PC-9 (cell line): ENCODE results near the gene CNOT1. TPM values are rescaled to one million over a fixed set of nuclear protein-coding genes. Genes with fewer than 3 reads are reported as not detected.

Experiments
- BruUV-seq: library from RNA; stranded (reverse); fragments of 400-500 nt; replicated peaks from 2 replicates; lab custom pipeline; 2021; lab: Mats Ljungman, UMichigan
- CTCF ChIA-PET: fragments of 300-600 bp; sonication (Branson Sonifier 250); formaldehyde crosslinking; loops from one replicate; lab custom pipeline; 2022; ENCODE audit warnings: antibody characterized with exemption; lab: Charles Lee
- POLR2A ChIA-PET: fragments of 300-600 bp; sonication (Branson Sonifier 250); formaldehyde crosslinking; loops from one replicate; lab custom pipeline; 2022; ENCODE audit warnings: antibody characterized with exemption; ENCODE audit not compliant: unreplicated experiment; lab: Charles Lee
- DNase-seq, 2 experiments: peaks; one replicate each; pipeline versions ENCODE4 v3.0.0 to v3.0.0-alpha.2; 2015 to 2022; ENCODE audit warnings: mixed read lengths in 1 of 2
- H2AFZ ChIP-seq: fragments of 200-600 bp; sonication (generic); 2 replicates; pipeline ENCODE4 v1.8.1; 2017; ENCODE audit warnings: antibody characterized with exemption
- H3F3A ChIP-seq: fragments of 200-600 bp; sonication (generic); 2 replicates; pipeline ENCODE4 v1.8.1; 2017; ENCODE audit warnings: antibody characterized with exemption, mild to moderate bottlenecking, low read depth; ENCODE audit not compliant: insufficient read depth
- H3K27ac ChIP-seq: fragments of 200-600 bp; sonication (generic); 2 replicates; pipeline ENCODE4 v1.6.1; 2016; ENCODE audit warnings: mixed run types
- H3K27me3 ChIP-seq: fragments of 200-600 bp; sonication (generic); 2 replicates; pipeline ENCODE4 v1.6.1; 2016; ENCODE audit warnings: low read depth, mixed run types; ENCODE audit not compliant: insufficient read depth
- H3K36me3 ChIP-seq: fragments of 200-600 bp; sonication (generic); 2 replicates; pipeline ENCODE4 v1.6.1; 2016; ENCODE audit warnings: low read depth, mixed run types
- H3K4me1 ChIP-seq: fragments of 200-600 bp; sonication (generic); replicated peaks from 2 replicates; pipeline ENCODE4 v1.6.1; 2016; ENCODE audit warnings: mixed run types; ENCODE audit not compliant: insufficient read depth
- H3K4me2 ChIP-seq: fragments of 200-600 bp; sonication (generic); 2 replicates; pipeline ENCODE4 v1.6.1; 2017; ENCODE audit warnings: mixed run types
- H3K4me3 ChIP-seq: fragments of 200-600 bp; sonication (generic); 2 replicates; pipeline ENCODE4 v1.6.1; 2016; ENCODE audit warnings: mixed run types
- H3K79me2 ChIP-seq: fragments of 200-600 bp; sonication (generic); 2 replicates; pipeline ENCODE4 v1.6.1; 2017; ENCODE audit warnings: low read depth, mixed run types
- H3K9me2 ChIP-seq: fragments of 200-600 bp; sonication (generic); 2 replicates; pipeline ENCODE4 v1.8.1; 2017; ENCODE audit warnings: mild to moderate bottlenecking; ENCODE audit not compliant: insufficient read depth
- H3K9me3 ChIP-seq: fragments of 200-600 bp; sonication (generic); 2 replicates; pipeline ENCODE4 v1.8.1; 2016; ENCODE audit warnings: low read depth; ENCODE audit not compliant: insufficient read depth
- H4K20me1 ChIP-seq: fragments of 200-600 bp; sonication (generic); 2 replicates; pipeline ENCODE4 v1.8.1; 2017; ENCODE audit not compliant: insufficient read depth
- EZH2 ChIP-seq: fragments of 200-600 bp; sonication (generic); IDR thresholded peaks from 2 replicates; pipeline ENCODE4 v1.8.0; 2017; ENCODE audit warnings: antibody characterized with exemption, low read depth
- intact Hi-C: fragments of 100-400 bp; cut with micrococcal nuclease; formaldehyde crosslinking; loops from one replicate; pipeline ENCODE4 v1.10.0; 2022; ENCODE audit not compliant: unreplicated experiment
- total RNA-seq: library from RNA; stranded (reverse); gene quantifications from 2 replicates; pipeline ENCODE4 v1.2.3, GENCODE V29; 2021
- TF ChIP-seq, protein P1 (sequence below): fragments of 200-600 bp; sonication (generic); conservative IDR thresholded peaks from 2 replicates; pipeline ENCODE4 v1.6.1; 2017; ENCODE audit warnings: mixed run types, antibody characterized with exemption, mild to moderate bottlenecking, moderate library complexity

Gene CNOT1
- total RNA-seq, 1 experiment from 2014 or later, result 233 TPM

DNA sequence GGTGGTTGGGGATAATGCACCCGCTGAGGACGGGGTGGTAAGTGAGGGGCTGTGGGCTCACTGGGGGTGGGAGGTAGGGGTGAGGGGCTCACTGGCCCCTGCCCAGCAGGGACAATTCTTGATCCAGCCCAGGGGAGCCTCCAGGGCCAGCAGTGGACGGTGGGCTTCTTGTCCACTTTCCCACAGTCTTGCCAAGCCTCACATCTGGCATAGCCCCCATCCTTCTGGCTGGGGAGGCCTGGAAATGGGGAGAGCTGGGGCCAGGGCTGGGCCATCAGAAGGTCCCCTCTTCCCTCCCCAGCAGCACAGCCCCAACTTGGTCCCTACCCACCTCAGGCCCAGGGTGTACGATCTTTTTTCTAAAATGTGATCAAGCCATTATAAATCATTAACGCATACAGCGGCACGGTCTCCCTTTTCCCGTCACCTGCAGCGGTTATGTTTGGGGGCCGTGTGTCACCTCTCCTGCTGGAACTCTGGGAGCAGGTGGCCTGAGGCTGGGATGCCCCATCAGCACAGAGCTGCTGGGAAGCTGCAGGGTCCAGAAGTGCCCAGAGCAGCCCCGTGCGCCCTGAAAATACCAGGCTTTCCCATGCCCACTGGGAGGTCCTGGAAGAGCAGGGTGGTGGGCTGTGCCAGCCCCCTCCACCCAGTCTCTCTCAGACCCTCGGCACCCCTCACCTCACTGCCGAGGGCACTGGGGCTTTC lies 121.5 kb downstream of the CNOT1 start:
- no peak for DNase-seq
- H2AFZ ChIP-seq, result no peak overlapping the region
- no peak overlapping the region for H3K4me3 ChIP-seq
- no peaks in the 10 kb centered on the region for H3K36me3 ChIP-seq
- H3K27me3 ChIP-seq, result no peaks in the 10 kb centered on the region
- no peaks in the 10 kb centered on the region for H3K79me2 ChIP-seq
- intact Hi-C loops, result no loop called here
- H3F3A ChIP-seq, result no peaks in the 10 kb centered on the region; the same call in 1 of the 2 replicates
- H3K9me3 ChIP-seq, result no peaks in the 10 kb centered on the region
- 0 out of 2 replicates have a peak, but pooled peaks cover 5% of the 10 kb centered on the region for H4K20me1 ChIP-seq
- CTCF ChIA-PET, result no interaction called here
- no peak overlapping the region for H3K4me2 ChIP-seq
- POLR2A ChIA-PET, result no interaction called here
- no TSS peak for BruUV-seq
- TF ChIP-seq EZH2, result no peak
- TF ChIP-seq, protein P1, sequence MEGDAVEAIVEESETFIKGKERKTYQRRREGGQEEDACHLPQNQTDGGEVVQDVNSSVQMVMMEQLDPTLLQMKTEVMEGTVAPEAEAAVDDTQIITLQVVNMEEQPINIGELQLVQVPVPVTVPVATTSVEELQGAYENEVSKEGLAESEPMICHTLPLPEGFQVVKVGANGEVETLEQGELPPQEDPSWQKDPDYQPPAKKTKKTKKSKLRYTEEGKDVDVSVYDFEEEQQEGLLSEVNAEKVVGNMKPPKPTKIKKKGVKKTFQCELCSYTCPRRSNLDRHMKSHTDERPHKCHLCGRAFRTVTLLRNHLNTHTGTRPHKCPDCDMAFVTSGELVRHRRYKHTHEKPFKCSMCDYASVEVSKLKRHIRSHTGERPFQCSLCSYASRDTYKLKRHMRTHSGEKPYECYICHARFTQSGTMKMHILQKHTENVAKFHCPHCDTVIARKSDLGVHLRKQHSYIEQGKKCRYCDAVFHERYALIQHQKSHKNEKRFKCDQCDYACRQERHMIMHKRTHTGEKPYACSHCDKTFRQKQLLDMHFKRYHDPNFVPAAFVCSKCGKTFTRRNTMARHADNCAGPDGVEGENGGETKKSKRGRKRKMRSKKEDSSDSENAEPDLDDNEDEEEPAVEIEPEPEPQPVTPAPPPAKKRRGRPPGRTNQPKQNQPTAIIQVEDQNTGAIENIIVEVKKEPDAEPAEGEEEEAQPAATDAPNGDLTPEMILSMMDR, result no peak
- no peak overlapping the region for H3K27ac ChIP-seq
- no peaks in the 10 kb centered on the region for H3K9me2 ChIP-seq
- H3K4me1 ChIP-seq, result no peaks in the 10 kb centered on the region

DNA sequence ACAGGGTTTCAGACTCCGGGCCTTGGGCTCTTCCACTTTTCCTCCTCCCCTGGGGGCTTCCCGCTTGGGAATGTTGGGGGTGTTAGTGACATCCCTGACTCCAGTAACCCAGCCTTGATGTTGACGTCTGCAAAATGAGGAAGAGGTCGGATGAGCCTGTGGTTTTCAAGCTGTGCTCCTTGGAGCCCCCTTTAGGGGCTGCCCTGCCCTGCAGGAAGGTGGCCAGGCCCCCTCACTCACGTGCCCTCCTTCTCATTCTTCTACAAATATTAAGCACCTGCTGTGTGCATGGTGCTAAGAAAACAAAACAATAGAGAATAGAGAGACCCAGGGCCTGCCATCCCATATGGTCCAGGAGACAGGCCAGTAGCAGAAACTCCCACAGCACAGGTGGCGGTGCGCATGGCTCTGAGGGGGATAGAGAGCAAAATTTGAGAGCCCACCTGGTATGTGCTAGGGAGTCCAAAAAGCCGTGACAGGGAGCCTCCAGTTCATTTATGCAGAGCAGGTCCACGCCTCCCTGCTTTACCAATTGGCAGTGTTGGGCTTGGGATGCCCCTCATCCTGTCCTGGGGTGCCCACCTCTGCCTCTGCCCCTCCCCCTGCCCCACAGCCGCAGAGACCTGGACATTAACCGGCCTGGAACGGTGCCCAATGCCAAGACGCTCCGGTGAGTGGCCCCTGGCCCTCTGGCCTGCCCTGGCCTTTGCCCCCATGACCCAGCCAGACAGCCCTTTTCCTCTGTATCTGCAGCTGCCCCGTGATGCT lies 122.2 kb downstream of the CNOT1 start:
- CTCF ChIA-PET, result no interaction called here
- POLR2A ChIA-PET, result no interaction called here
- Histone ChIP-seq H3K27ac (no peak overlapping the region), H3F3A (no peaks in the 10 kb centered on the region; the same call in 1 of the 2 replicates), H3K9me3 (no peaks in the 10 kb centered on the region), H3K36me3 (no peaks in the 10 kb centered on the region), H2AFZ (no peak overlapping the region), H3K4me2 (no peak overlapping the region), H3K4me3 (no peak overlapping the region), H3K4me1 (no peaks in the 10 kb centered on the region), H3K79me2 (no peaks in the 10 kb centered on the region), H4K20me1 (0 out of 2 replicates have a peak, but pooled peaks cover 5% of the 10 kb centered on the region), H3K27me3 (no peaks in the 10 kb centered on the region), H3K9me2 (no peaks in the 10 kb centered on the region)
- TF ChIP-seq, protein P1, result no peak
- TF ChIP-seq EZH2, result no peak
- intact Hi-C loops, result no loop called here
- DNase-seq, result no peak
- no TSS peak for BruUV-seq

DNA sequence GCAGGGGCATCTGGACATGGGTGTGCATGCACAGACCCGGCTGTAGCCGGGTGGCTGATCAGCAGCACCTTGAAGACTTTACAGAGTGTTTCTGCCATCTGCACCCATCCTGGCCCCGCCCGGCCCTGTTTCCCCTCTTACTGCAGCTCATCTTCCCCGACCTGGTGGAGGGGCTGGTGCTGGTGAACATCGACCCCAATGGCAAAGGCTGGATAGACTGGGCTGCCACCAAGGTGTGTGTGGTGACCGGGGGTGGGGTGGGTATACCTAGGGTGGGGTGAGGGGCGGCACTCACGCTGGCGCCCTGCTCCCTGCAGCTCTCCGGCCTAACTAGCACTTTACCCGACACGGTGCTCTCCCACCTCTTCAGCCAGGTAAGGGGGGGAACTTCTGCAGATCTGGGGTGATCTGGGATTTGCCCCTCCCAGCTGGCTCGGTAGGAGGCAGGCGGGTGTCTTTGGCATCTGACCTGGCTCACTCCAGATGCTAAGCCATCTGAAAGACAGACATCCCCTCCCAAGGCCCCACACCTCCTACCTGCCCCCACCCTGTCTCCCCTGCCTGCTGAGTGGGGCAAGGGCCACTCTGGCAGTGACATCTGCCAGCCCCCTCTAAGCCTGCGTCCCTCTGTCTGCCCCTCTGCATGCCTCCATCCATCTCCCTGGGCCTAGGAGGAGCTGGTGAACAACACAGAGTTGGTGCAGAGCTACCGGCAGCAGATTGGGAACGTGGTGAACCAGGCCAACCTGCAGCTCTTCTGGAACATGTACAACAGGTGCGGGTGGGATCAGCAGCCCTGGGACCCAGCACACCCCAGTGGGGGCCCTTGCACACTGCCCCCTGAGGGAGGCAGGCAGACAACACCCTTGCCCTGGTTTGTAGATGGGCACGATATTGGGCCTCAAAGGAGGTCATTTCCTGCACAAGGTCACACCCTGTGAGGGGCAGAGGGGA lies 123.1 kb downstream of the CNOT1 start:
- H3K4me3 ChIP-seq, result no peak overlapping the region
- no peak overlapping the region for H2AFZ ChIP-seq
- ChIA-PET CTCF (no interaction called here), POLR2A (interaction anchor here (0.6 kb wide), 1 partner anchor 114 kb away, joined by 4 read pairs; the partner anchor contains the start of gene GINS3)
- no peak overlapping the region for H3K4me2 ChIP-seq
- no peaks in the 10 kb centered on the region for H3K4me1 ChIP-seq
- no peak for DNase-seq
- no peaks in the 10 kb centered on the region for H3K79me2 ChIP-seq
- intact Hi-C loops, result no loop called here
- no peaks in the 10 kb centered on the region for H3K36me3 ChIP-seq
- no peak overlapping the region for H3K27ac ChIP-seq
- H3F3A ChIP-seq, result no peaks in the 10 kb centered on the region; the same call in 1 of the 2 replicates
- H3K27me3 ChIP-seq, result no peaks in the 10 kb centered on the region
- H3K9me2 ChIP-seq, result no peaks in the 10 kb centered on the region
- TF ChIP-seq, protein P1, result no peak
- TF ChIP-seq EZH2, result no peak
- no peaks in the 10 kb centered on the region for H3K9me3 ChIP-seq
- no TSS peak for BruUV-seq
- 0 out of 2 replicates have a peak, but pooled peaks cover 2% of the 10 kb centered on the region for H4K20me1 ChIP-seq
